ENCODE results near the gene DBI. TPM values are rescaled to one million over a fixed set of nuclear protein-coding genes. Genes with fewer than 3 reads are reported as not detected.

DBI gene
- total and polyA plus RNA-seq, 2 of the 13 experiments (the other 11 are each of a cell fraction or from before 2014, with no cell fraction given), result 330 to 659 TPM

- BruUV-seq (replicated peaks), result no TSS peak
- Histone ChIP-seq H3K9ac (ENCODE audit: insufficient read depth, low read depth, low read length) (no peak overlapping the region), H3K9me3 (ENCODE audit: low read length) (no peaks in the 10 kb centered on the region), H3K4me3 (replicated peaks in 1 of 3; ENCODE audit: insufficient read depth in 1 of 3, low read depth in 2 of 3, low read length in 3 of 3) (no peak overlapping the region), H2AFZ (ENCODE audit: low read length) (no peak overlapping the region), H3K27me3 (ENCODE audit: control insufficient read depth in 1 of 2, insufficient read depth in 2 of 2, low read length in 2 of 2) (no peaks in the 10 kb centered on the region), H4K20me1 (ENCODE audit: insufficient read depth, low read length) (no peaks in the 10 kb centered on the region), H3K4me1 (ENCODE audit: insufficient read depth, low read length) (no peaks in the 10 kb centered on the region), H3K27ac (ENCODE audit: extremely low read length, insufficient read depth, low read length) (no peak overlapping the region), H3K36me3 (replicated peaks in 1 of 2; ENCODE audit: control insufficient read depth in 1 of 2, insufficient read depth in 2 of 2, low read length in 2 of 2) (no peaks in the 10 kb centered on the region), H3K4me2 (ENCODE audit: low read depth, low read length) (no peak overlapping the region), H3K79me2 (ENCODE audit: insufficient read depth, low read length) (no peaks in the 10 kb centered on the region)
- intact Hi-C loops (cut with micrococcal nuclease; ENCODE audit: unreplicated experiment) (no loop called here), in situ Hi-C loops (cut with HindIII; ENCODE audit: extremely low pct_ligation_motif_present, low pct_unique_long_range_greater_than_20kb) (no loop called here)
- 79% methylated on average over 6 of the region's 6 CpGs for WGBS (ENCODE audit: low lambda C conversion rate)
- no peak for ATAC-seq
- FAIRE-seq, result no peak
- no peak for DNase-seq (ENCODE audit: low spot score)
- ChIA-PET POLR2A (interaction anchor here (3.4 kb wide), 1 partner anchor 18 kb away, joined by 26 read pairs; the partner anchor contains the start of genes C2orf76 and DBI), CTCF (ENCODE audit: low intra/inter-chr PET ratio, low total read pairs) (no interaction called here)
- TF ChIP-seq NR1H2 (CRISPR knock-in tag; IDR thresholded peaks at IDR 0.05; ENCODE audit: borderline replicate concordance, low read depth) (no peak), ZNF530 (CRISPR knock-in tag; IDR thresholded peaks at IDR 0.05; ENCODE audit: low read depth) (no peak), GLI4 (CRISPR knock-in tag; IDR thresholded peaks at IDR 0.05; ENCODE audit: borderline replicate concordance) (no peak), ZNF543 (CRISPR knock-in tag; IDR thresholded peaks at IDR 0.05) (no peak), HNF1B (CRISPR knock-in tag; IDR thresholded peaks at IDR 0.05) (no peak), AHDC1 (CRISPR knock-in tag; IDR thresholded peaks at IDR 0.05; ENCODE audit: borderline replicate concordance) (no peak), ESRRA (CRISPR knock-in tag; IDR thresholded peaks at IDR 0.05; ENCODE audit: low read depth) (no peak), TRAFD1 (CRISPR knock-in tag; IDR thresholded peaks at IDR 0.05; ENCODE audit: borderline replicate concordance) (no peak), HCFC1 (IDR thresholded peaks at IDR 0.05; ENCODE audit: low read depth, low read length) (no peak), RELA (CRISPR knock-in tag; IDR thresholded peaks at IDR 0.05) (no peak), GTF3A (CRISPR knock-in tag; conservative IDR thresholded peaks at IDR 0.05) (no peak), ZSCAN12 (CRISPR knock-in tag; IDR thresholded peaks at IDR 0.05) (no peak), ZKSCAN5 (CRISPR knock-in tag; IDR thresholded peaks at IDR 0.05) (no peak), GMEB1 (CRISPR knock-in tag; IDR thresholded peaks at IDR 0.05; ENCODE audit: borderline replicate concordance) (no peak), GPN1 (CRISPR knock-in tag; IDR thresholded peaks at IDR 0.05; ENCODE audit: borderline replicate concordance) (no peak)
These were observed 17.5 kb upstream of the DBI start for GRCh38 chr2:119349289-119349688.

All from HepG2 (cell line).